HEK293T (cell line): Measurements from ENCODE around the gene PDPN.

Source experiments
- CTCF ChIA-PET: fragments of 350-600 bp; formaldehyde crosslinking; extraction: SDS; loops from one replicate; lab custom pipeline; 2021; ENCODE audit warnings: antibody characterized with exemption, inconsistent platforms; lab: Yijun Ruan, JAX
- POLR2A ChIA-PET: fragments of 350-600 bp; formaldehyde crosslinking; extraction: SDS; loops from one replicate; lab custom pipeline; 2020; ENCODE audit warnings: antibody characterized with exemption, inconsistent platforms; lab: Yijun Ruan, JAX
- DNase-seq: peaks from one replicate; pipeline ENCODE4 v3.0.0; 2012; ENCODE audit warnings: mixed read lengths; ENCODE audit errors: extremely low spot score
- ARNT ChIP-seq: fragments of 450-650 bp; IDR thresholded peaks from 2 replicates; pipeline ENCODE4 v1.6.1; 2017; ENCODE audit warnings: mild to moderate bottlenecking
- BHLHE40 ChIP-seq: fragments of 450-650 bp; IDR thresholded peaks from 2 replicates; pipeline ENCODE4 v1.6.1; 2016; ENCODE audit warnings: mild to moderate bottlenecking, moderate library complexity, borderline replicate concordance
- CTBP1 ChIP-seq: fragments of 450-650 bp; IDR thresholded peaks from 2 replicates; pipeline ENCODE4 v1.6.1; 2016; ENCODE audit warnings: borderline replicate concordance
- ELF4 ChIP-seq: fragments of 450-650 bp; IDR thresholded peaks from 2 replicates; pipeline ENCODE4 v1.6.1; 2017; ENCODE audit warnings: antibody characterized with exemption
- FOXA1 ChIP-seq: fragments of 450-650 bp; IDR thresholded peaks from 2 replicates; pipeline ENCODE4 v1.6.1; 2016; ENCODE audit warnings: mild to moderate bottlenecking
- FOXK2 ChIP-seq: fragments of 450-650 bp; IDR thresholded peaks from 2 replicates; pipeline ENCODE4 v1.6.1; 2016; ENCODE audit warnings: mild to moderate bottlenecking
- FOXM1 ChIP-seq: fragments of 450-650 bp; IDR thresholded peaks from 2 replicates; pipeline ENCODE4 v1.6.1; 2017; ENCODE audit warnings: mild to moderate bottlenecking, borderline replicate concordance
- HDGF ChIP-seq: fragments of 450-650 bp; IDR thresholded peaks from 2 replicates; pipeline ENCODE4 v1.6.1; 2017; ENCODE audit warnings: antibody characterized with exemption, borderline replicate concordance
- L3MBTL2 ChIP-seq: fragments of 450-650 bp; conservative IDR thresholded peaks from 2 replicates; pipeline ENCODE4 v1.6.1; 2016; ENCODE audit warnings: mild to moderate bottlenecking
- LEF1 ChIP-seq: fragments of 450-650 bp; IDR thresholded peaks from 2 replicates; pipeline ENCODE4 v1.6.1; 2017; ENCODE audit warnings: mild to moderate bottlenecking, borderline replicate concordance
- NFRKB ChIP-seq: fragments of 450-650 bp; IDR thresholded peaks from 2 replicates; pipeline ENCODE4 v1.6.1; 2016; ENCODE audit warnings: mild to moderate bottlenecking, moderate library complexity
- SP1 ChIP-seq: fragments of 450-650 bp; IDR thresholded peaks from 2 replicates; pipeline ENCODE4 v1.6.1; 2017
- SUZ12 ChIP-seq: fragments of 450-650 bp; IDR thresholded peaks from 2 replicates; pipeline ENCODE4 v1.6.1; 2016; ENCODE audit warnings: mild to moderate bottlenecking
- TARDBP ChIP-seq: fragments of 450-650 bp; IDR thresholded peaks from 2 replicates; pipeline ENCODE4 v1.6.1; 2016
- ZNF384 ChIP-seq: fragments of 450-650 bp; IDR thresholded peaks from 2 replicates; pipeline ENCODE4 v1.6.1; 2016
- TF ChIP-seq, protein P1 (sequence below): fragments of 450-650 bp; IDR thresholded peaks from 2 replicates; pipeline ENCODE4 v1.6.1; 2016

Gene PDPN

GRCh38 chr1:13588946-13589796, 5.5 kb downstream of the PDPN start:
- no peak for DNase-seq
- TF ChIP-seq HDGF (no peak), FOXA1 (no peak), FOXM1 (no peak), NFRKB (no peak), LEF1 (no peak), L3MBTL2 (no peak)
- CTCF ChIA-PET, result interaction anchor here (0.6 to 1.5 kb wide), 2 partner anchors 9 to 981 kb away, joined by 3 read pairs; no protein-coding TSS in a partner anchor
- POLR2A ChIA-PET, result no interaction called here

DNA sequence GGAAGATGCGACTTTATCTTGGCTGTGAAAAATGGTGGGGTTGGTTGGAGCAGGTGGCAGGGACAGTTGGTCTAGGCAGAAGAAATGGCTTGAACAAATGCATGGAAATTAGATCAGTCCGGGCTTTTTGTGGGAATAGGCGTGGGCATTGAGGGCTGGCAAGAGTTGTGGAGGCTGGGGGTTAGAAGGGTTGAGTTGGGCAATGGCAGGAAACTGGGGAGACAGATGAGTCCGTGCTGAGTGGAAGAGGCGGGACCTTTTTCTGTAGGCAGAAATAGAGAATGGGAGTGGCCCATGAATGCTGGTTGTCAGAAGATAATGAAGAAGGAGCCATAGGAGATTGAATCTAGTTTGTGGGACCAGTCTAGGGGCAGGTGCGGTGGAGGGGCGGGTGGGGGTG, 6.9 kb downstream of the PDPN start:
- CTCF ChIA-PET, result no interaction called here
- TF ChIP-seq TARDBP (no peak), HDGF (no peak), NFRKB (no peak), CTBP1 (no peak), FOXM1 (no peak), SP1 (no peak), FOXA1 (no peak), SUZ12 (no peak), ARNT (no peak), ZNF384 (no peak), BHLHE40 (no peak), LEF1 (no peak), L3MBTL2 (no peak), FOXK2 (no peak), ELF4 (no peak)
- TF ChIP-seq, protein P1, sequence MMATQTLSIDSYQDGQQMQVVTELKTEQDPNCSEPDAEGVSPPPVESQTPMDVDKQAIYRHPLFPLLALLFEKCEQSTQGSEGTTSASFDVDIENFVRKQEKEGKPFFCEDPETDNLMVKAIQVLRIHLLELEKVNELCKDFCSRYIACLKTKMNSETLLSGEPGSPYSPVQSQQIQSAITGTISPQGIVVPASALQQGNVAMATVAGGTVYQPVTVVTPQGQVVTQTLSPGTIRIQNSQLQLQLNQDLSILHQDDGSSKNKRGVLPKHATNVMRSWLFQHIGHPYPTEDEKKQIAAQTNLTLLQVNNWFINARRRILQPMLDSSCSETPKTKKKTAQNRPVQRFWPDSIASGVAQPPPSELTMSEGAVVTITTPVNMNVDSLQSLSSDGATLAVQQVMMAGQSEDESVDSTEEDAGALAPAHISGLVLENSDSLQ, result no peak
- POLR2A ChIA-PET, result no interaction called here
- DNase-seq, result no peak

- no peak for DNase-seq
- CTCF ChIA-PET, result no interaction called here
- POLR2A ChIA-PET, result no interaction called here
- TF ChIP-seq ARNT, result no peak
- no peak for TF ChIP-seq FOXM1
- TF ChIP-seq ELF4, result no peak
- no peak for TF ChIP-seq SUZ12
- TF ChIP-seq ZNF384, result no peak
- TF ChIP-seq SP1, result no peak
- TF ChIP-seq HDGF, result no peak
- TF ChIP-seq, protein P1, result no peak
- no peak for TF ChIP-seq TARDBP
Measured at GRCh38 chr1:13593511-13594131, 10.0 kb downstream of the PDPN start.

GRCh38 chr1:13595411-13595810, 11.8 kb downstream of the PDPN start:
- no peak for TF ChIP-seq ZNF384
- TF ChIP-seq FOXA1, result no peak
- no peak for TF ChIP-seq FOXK2
- no peak for TF ChIP-seq FOXM1
- no peak for TF ChIP-seq CTBP1
- no peak for TF ChIP-seq SUZ12
- no peak for TF ChIP-seq TARDBP
- no peak for TF ChIP-seq ARNT
- no peak for TF ChIP-seq ELF4
- no peak for TF ChIP-seq HDGF
- no peak for TF ChIP-seq L3MBTL2
- TF ChIP-seq, protein P1, result no peak
- no peak for TF ChIP-seq NFRKB
- TF ChIP-seq LEF1, result no peak
- no peak for TF ChIP-seq BHLHE40
- no peak for TF ChIP-seq SP1
- POLR2A ChIA-PET, result interaction anchor here (2.5 kb wide), 1 partner anchor 11 kb away, joined by 6 read pairs; the partner anchor contains the start of gene PDPN
- CTCF ChIA-PET, result no interaction called here
- no peak for DNase-seq

DNA sequence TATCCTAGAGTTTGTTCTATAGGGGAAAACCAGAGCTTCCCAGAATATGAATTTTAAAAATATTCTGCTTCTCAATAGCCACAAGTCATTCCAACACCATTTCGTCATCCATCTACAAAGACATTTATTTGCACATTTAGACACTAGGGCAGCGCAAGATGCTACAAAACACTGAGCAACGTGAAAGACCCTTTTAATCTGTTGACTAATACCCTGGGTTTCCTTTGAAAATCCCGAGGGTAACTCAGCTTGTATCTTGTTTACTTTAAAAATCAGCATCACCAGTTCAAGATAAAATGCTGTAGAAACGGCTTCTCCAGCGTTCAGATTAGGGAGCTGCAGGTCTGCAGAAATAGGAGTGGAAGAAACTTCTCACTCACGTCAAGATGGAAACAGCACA, 13.5 kb downstream of the PDPN start:
- no peak for TF ChIP-seq HDGF
- TF ChIP-seq ELF4, result no peak
- TF ChIP-seq ZNF384, result no peak
- no peak for TF ChIP-seq CTBP1
- TF ChIP-seq SP1, result no peak
- no peak for TF ChIP-seq SUZ12
- TF ChIP-seq, protein P1, result no peak
- no peak for TF ChIP-seq ARNT
- no peak for TF ChIP-seq LEF1
- TF ChIP-seq BHLHE40, result no peak
- no peak for TF ChIP-seq FOXA1
- no peak for TF ChIP-seq FOXM1
- no peak for TF ChIP-seq L3MBTL2
- TF ChIP-seq FOXK2, result no peak
- ChIA-PET POLR2A (interaction anchor here (2.5 kb wide), 1 partner anchor 13 kb away, joined by 6 read pairs; the partner anchor contains the start of gene PDPN), CTCF (no interaction called here)
- no peak for DNase-seq
